Fibroblast of the aortic adventitia (primary cell): ENCODE data around the gene CAMK1D. TPM values are rescaled to one million over a fixed set of nuclear protein-coding genes. Genes with fewer than 3 reads are reported as not detected.
A peak's percentile ranks its signal among the peaks of the same experiment; 100 is the strongest.
"Not testable (repeated sequence)": the region's sequence is repeated elsewhere in the genome, so short reads cannot be mapped to it uniquely, and the experiment has no call there.

Experiments
- DNase-seq: peaks from one replicate; pipeline ENCODE4 v3.0.0-alpha.2; 2010; ENCODE audit warnings: low read depth
- H3K4me3 ChIP-seq: 2 replicates; pipeline ENCODE4 v1.5.1; 2011; ENCODE audit warnings: low read depth, mild to moderate bottlenecking, control low read depth, low read length, moderate library complexity
- CTCF ChIP-seq: IDR thresholded peaks from 2 replicates; pipeline ENCODE4 v1.5.1; 2011; ENCODE audit warnings: mild to moderate bottlenecking, low read length, control low read depth, inconsistent platforms; ENCODE audit not compliant: insufficient read depth
- total RNA-seq: library from RNA; depleted of rRNA; stranded (reverse); fragments of >200 nt; gene quantifications from 2 replicates; pipeline ENCODE4 v1.2.3, GENCODE V29; 2012; ENCODE audit warnings: low replicate concordance

Gene CAMK1D
- total RNA-seq, 1 donor: 9.8 TPM

DNA sequence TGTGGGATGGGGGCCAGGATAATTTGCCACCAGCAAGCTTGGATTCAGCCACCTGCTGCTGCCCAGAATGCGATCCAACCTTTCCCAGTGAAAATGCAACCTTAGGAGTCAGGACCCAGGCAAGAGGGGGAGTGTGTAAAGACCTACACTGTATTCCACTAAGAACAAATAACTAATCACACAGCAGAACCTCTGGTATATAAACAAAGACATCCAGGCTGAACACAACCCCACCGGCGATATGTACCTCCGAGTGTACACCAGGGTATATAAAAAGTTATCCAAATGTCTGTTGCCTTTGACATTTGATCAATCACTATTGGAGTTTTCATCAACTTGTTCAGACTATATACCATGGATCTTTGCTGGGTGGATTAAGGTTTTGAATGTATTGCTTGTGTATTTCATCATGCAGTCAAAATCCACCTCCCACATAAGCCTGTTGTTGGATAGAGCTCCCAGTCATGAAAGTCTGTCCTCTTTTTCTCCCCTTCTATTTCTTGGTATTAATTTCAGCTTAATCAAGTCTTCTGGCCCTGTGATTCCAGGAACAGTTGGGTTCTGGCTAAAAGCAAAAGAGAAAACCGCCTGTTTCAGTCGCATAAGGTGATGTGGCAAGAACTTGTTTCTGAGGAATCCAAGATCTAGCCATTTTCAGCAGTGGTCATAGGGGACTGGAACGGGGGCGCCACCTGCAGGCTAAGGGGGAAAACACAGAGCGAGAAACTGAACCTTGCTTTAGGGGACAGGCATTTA is 361.4 kb downstream of the CAMK1D start:
- no peak overlapping the region for H3K4me3 ChIP-seq
- DNase-seq: peak; percentile 94
- TF ChIP-seq CTCF: peak; percentile 96

DNA sequence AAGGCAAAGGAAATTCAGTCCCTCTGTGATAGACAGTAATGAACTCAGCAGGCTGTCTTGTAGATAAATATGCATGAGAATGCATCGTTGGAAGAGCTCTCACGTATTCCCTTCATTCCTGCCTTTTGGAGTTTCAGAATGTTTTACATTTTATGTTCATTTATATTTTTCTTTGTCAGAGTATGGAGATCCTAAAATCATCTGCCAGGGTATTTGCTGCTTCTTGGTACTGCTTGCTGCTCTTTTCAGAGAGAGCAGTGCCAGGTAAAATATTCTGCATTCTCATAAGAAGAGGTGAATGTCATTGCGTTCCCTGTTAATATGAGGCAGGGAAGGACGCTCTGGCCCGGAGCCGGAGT is 362.0 kb downstream of the CAMK1D start:
- H3K4me3 ChIP-seq: no peak overlapping the region
- DNase-seq: no peak
- TF ChIP-seq CTCF: no peak

- TF ChIP-seq CTCF: no peak
- DNase-seq: no peak
Observed at GRCh38 chr10:12712293-12712983, 363.1 kb downstream of the CAMK1D start.

GRCh38 chr10:12712984-12713316 is 363.6 kb downstream of the CAMK1D start:
- not testable (repeated sequence) for H3K4me3 ChIP-seq, DNase-seq

More at GRCh38 chr10:12712293-12712983, 363.1 kb downstream of the CAMK1D start:
- H3K4me3 ChIP-seq: no peak overlapping the region

- no peak for TF ChIP-seq CTCF
- DNase-seq: no peak
- H3K4me3 ChIP-seq: no peak overlapping the region
Observed at GRCh38 chr10:12716042-12716441, 366.7 kb downstream of the CAMK1D start.

DNA sequence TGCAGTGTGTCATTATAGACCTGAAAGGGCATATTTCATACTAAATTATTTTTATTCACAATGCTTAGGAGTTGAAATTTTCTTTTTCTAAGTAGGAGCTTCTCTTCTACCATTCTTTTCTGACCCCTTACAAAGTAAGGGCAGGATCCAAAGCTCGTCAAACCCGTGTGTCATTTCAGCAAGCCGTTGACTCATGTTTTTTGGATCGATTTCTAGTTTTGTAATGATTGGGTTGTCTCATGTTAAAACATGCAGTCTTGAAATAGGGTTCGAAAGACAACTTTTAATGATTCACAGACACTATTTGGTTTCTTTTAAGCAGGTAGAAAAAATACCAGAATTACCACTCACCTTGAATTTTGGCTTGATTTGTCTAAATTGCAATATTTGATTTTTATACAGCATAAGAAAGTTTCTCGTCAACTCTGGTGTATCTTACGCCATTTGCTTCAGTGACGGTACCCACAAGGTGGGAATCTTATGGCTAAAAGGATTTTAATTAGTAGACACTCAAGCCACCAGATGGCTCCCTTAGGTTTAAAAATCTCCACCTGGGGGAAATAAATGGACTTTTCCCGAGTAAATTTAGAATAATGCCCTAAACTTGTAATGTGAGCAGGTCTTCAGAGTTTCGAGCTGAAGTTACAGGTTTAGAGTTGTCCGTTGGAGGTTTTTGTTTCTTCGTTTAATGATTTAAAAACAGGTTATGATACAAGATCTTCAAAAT is 368.8 kb downstream of the CAMK1D start:
- peak; percentile 78 for DNase-seq
- TF ChIP-seq CTCF: peak; percentile 6
- no peak overlapping the region for H3K4me3 ChIP-seq

GRCh38 chr10:12719365-12719764 is 370.0 kb downstream of the CAMK1D start:
- no peak for TF ChIP-seq CTCF
- peak; percentile 81 for DNase-seq
- no peak overlapping the region for H3K4me3 ChIP-seq
